GM15510 (cell line): ENCODE results near the gene GABBR2.

Source experiments
- POLR2A ChIP-seq: IDR thresholded peaks from 3 replicates; pipeline ENCODE4 v1.6.1; 2011; ENCODE audit warnings: borderline replicate concordance; ENCODE audit not compliant: insufficient read length; ENCODE audit errors: extremely low read depth

GABBR2 gene

DNA sequence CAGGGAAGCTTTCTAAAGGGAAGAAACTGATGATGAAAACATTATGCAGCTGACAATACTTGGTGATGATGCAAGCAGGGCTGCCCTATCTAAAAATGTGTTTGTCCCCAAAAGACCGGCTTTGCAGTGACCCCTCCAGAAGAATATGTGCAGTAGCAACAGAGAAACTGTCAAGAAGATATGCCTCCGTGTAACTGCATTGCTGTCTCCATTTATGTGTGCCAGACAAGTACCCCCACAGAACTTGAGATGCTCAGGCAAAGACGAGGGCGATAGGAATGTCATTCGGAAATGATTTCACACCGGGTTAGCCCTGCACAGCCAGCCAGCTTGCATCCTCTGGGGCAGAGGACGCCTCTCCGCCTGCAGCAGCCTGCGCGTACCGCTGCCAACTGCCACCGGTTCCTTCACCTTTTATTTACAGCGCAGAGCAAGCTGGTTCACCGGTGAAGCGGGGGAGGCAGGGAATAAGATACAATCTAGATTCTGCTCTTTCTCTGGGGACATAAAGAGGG, 2.0 kb downstream of the GABBR2 start:
- TF ChIP-seq POLR2A: no peak

DNA sequence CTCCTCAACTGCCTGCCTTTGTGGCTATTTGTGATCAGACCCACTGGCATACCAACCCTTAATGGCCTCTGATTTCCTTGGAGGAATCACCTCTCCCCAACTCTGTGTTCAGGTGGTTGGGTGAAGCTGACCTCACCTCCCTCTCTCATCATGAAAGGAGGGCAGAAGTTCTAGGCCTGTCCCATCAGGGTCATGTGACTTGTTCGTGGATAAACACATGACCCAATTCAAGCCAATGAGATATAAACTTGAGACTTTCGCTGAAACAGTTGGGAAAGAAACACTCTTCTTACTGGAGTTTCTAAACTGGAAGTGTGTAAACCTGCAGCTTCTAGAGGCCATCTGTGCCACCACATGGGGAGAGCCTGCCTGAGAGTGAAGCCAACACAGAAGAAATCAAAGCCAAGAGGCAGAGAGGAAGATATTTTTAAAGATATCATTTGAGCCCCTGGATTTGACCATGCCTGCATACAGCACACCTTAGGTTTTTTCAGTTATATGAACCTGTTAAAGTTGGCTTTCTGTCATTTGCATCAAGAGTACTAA, 5.8 kb downstream of the GABBR2 start:
- TF ChIP-seq POLR2A: no peak

DNA sequence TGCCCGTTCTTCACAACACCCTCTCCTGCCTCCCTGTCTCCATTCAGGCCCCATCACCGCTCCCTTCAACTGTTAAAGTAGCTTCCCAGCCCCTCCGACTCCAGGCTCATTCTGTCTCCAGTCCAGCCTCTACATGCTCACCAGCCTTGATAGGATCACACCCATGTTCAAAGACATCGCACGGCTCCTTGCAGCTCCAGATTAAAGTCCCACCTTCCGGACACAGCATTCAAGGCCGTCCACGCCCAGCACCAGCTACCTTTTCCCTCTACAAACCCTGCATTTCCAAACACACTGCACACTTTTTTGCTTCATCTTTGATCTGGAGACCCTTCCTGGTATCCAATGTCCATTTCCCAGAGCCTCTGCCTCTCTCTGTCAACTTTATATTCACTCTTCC, 6.4 kb downstream of the GABBR2 start:
- TF ChIP-seq POLR2A: no peak

DNA sequence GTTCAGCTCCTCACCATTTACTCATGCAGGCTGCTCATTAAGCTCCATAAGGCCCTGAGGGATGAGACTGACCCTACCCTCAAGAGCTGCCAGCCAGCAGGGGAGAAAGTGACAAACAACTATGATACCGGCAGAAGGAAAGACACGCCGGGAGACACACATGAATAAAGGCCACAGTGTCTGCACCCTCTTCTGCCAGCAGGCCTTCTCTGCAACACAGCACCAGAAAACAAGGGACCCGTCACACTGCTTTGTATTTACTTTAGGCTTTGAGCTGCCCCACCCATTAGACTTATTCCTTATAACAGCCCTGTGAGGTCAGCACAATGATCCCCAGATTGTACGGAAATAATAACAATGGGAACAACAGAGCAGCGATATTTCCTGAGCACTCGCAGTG, 7.2 kb downstream of the GABBR2 start:
- no peak for TF ChIP-seq POLR2A

DNA sequence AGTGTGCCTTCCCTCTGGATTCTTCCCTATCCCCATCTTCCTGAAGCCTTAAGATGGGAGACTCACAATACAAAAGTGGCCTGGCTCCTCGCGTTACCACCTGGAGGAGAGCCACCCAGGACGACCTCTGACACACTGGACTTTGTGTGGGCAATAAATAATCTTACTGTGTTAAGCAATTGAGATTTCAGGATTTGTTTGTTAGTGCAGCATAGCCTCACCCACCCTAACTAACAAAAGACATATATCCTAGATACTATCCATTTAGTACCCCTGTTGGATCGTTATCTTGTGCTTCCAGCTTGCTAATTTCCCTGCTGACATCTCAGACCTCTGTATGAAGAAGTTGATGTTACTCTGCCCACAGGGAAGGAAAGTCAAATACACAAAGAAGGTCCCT, 7.9 kb downstream of the GABBR2 start:
- TF ChIP-seq POLR2A: no peak

DNA sequence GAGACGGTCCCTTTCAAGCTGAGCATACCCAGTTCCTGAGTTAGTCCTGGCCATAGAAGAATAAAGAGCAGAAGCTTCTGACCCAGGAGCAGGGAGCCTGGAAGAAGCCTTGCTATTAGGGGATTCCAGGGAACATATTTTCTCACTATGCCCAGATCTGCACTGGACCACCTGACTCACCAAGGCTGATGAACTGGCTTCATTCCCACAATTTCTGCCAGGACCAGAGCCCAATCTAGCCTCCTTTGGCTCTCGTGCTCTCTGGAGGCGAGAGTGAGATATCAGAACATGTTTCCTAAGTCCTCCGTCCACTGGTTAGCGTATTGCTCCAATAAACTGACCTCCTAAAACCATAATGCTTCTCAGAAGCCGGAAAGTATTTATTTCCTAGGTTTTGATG, 9.9 kb downstream of the GABBR2 start:
- TF ChIP-seq POLR2A: no peak

DNA sequence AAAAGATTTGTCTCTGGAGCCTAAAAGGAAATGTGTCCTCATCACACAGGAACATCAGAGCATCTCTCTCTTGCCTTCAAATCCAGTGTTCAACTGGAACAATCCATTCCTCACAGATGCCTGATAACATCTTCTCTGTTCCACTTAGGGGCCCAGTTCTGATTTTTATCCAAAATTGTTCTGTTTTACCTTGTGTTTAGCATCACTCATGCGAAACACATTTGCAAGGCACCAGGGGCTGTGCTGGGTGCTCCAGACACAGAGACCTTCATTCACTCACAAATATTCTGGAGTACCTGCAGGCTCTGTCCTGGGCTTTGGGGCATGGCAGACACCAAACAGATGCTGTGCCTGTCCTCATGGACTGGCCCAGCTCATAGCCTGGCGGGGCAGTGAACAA, 13.8 kb downstream of the GABBR2 start:
- TF ChIP-seq POLR2A: no peak

DNA sequence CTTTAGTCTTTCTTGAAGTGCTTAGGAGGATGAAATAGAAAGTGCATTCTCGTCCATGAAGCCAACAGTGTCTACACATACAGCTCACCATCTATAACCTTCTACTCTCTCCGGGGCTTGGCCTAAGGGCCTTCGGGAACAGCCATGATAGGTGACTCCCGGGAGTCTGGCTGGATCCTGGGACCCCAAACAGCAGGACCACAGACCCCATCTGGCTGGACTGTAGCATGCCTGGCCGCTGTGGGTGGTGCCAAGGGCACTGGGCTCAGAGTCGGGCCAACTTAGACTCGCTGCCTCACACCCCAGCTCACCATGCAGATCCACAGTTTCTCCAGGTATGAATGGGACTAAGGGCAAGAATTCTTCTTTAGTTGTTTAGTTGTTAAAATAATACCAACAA, 16.3 kb downstream of the GABBR2 start:
- TF ChIP-seq POLR2A: no peak

DNA sequence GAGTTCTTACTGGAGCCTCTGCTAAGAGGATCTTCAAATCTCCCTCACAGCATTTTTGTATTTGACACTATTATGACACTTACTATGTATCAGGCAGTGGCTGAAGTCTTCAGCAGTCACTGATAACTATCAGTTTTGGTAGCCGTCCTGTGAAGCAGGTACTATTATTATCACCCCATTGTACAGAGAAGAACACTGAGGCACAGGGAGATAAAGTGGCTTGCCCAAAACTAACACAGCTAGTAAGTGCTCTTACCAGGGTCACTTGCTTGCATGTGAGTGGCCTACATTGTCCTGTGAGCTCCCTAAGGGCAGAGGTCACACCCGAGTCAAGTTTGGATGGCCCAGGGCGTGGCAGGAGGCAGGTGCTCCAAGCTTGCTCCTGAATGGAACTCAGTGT, 16.8 kb downstream of the GABBR2 start:
- TF ChIP-seq POLR2A: no peak

DNA sequence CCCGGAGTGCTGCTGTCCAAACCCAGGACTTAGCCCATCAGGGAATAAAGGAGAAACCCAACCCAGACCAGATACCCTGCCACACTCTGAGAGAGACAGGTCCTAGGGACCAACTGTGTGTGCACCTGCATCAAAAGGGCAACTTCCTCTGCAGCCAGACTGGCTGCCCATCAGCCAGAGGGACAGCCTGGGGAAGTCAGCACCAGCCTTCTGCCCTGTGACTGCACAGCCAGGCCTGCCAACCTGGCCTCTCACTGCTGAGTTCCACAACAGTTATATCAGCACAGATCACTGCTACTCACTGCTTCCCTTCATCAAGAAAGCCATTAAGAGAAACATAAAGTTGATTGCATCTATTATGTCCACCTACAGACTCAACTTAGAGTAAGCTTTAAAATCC, 18.0 kb downstream of the GABBR2 start:
- no peak for TF ChIP-seq POLR2A

DNA sequence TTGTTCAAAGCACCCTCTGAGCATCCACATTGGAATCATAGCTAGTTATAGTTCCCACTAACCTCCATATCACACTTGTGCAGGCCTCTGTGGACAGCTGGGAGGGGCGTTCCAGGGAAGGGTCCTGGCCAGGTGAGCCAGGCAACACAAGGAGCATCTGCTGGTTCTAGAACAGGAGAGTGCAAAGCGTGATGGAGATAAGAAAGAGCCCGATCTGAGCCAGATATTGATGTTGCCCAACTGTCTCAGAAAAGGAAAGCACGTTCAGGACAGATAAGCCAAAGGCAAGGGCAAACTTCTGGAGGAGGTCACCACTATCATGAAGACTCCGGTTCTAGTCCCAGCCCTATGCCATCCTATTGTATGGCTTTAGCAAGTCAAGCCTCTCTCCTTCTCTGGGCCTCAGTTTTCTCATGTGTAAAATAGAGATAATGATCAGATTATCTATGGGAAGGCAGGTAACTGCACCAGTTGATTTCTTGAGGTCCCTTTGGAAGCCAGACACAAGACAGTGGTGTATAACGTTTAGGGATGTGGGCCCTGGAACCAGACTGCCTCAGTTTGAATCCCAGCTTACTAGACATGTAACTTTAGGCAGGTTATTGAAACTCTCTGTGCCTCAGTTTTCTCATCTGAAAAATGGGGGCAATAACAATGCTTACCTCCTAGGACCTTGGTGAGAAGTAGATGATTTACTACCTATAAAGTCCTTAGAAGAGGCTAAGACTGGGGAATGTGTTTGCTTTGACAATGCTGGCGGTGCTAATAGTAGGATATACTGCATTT, 19.8 kb downstream of the GABBR2 start:
- no peak for TF ChIP-seq POLR2A

DNA sequence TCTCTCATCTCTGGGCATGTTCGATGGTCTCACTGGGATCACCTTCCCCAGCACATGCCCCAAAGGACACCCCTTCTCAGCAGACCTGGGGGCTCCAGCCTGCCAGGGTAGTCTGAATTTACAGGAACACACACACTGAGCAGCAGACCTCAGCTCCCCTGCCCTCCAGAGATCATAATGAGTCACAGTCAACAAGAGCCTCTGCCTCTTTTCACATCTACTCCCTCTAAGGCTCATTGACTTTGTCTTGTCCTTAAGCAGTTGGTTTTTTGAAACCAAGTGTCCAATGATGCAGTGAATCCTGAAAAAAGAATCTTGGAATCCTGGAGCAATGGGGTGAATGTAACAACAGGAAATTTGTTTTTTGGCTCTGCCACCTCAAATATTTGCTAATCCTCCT, 20.8 kb downstream of the GABBR2 start:
- TF ChIP-seq POLR2A: no peak

DNA sequence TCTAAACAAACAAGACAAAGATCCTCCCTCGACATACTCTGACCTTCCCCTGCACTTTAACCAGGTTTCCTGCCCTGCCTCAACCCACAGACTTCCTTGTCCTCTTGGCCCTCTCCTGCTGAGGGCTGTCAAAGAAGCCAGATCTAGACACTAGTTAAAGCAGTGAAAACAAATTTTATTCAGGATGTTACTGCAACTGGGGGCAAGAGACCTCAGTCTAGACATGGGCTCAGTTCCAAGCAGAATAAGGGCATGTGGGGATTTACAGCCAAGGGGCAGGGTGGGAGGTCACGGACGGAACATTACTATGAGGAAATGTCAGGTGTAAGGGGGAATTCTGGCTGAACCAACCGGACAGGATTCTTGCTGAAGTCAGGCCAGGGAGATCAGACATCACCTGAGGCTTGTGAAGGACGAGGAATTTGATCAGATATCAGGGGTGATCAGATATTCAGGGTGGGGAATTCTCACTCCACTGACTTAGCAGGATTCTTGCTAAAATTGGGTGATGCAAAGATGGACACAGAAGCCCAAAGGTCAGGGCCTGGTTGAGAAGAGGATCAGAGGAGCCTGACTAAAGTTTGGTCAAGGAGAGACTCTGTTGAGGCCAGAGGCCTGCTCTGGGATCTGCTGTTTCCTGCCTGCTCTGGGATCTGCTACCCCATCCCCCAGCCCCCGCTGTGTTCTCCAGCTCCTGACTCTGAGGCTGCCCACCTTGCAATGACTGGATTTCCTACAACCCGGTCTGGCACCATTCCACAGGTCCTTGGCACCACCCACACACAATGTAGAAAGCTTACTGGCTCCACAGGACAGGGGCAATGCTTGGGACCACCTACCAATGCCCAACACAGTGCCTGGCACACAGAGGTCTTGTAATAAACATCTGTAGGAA, 21.5 kb downstream of the GABBR2 start:
- no peak for TF ChIP-seq POLR2A

DNA sequence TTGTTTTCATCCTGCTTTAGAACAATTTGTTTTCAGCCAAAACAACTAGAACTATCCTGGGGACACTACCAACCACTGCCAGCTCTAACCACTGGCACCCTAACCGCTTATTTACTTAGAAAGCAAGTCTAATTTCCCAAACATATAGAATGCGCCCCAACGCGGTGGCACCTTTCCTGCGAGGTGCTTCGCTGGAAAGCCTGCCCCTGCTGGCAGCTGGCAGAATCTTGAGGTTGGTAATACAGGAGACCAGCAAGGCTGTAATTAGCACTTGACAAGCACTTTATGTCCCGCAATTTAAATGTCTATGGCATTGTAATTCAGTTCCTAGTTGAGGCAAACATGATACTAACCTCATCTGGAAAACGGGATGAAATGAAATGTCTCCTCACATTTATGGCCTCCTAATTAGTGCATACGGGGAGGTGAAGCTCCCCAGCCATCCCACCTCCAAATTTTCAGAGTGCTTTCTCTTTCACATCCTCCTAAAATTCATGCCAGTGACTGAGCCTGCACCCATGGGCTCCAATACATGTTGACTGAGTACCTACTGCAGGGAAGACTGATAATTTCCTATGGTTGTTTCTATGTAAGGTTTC, 30.4 kb downstream of the GABBR2 start:
- no peak for TF ChIP-seq POLR2A

DNA sequence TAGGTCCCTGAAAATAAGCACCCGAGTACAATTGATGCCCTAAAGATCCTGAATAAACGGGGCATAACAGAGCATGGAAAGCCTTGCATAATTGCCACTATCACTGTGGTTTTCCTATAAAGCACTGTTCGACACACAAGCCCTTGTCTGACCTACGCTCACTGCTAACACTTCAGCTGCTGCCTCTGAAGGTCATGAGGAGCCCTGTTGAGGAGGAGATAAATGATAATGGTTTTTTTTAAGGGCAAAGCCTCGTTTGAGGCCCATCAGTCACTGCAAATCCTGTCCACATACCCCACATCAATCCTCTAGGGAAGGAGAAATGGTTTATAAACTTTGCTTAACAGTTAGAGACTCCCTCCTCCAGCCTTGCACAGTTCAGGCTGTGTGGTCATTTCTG, 35.1 kb downstream of the GABBR2 start:
- no peak for TF ChIP-seq POLR2A
